Esophagus squamous epithelium (tissue), 5 donors: ENCODE measurements around the gene VCAN. TPM values are rescaled to one million over a fixed set of nuclear protein-coding genes. Genes with fewer than 3 reads are reported as not detected.

ENCODE experiments used
- DNase-seq: peaks from one replicate; lab custom pipeline; 2025; lab: John Stamatoyannopoulos, UW
- H3K27ac ChIP-seq, 4 donors: fragments of 200-600 bp; sonication (generic); one replicate each; pipeline ENCODE4 v1.5.1; 2016 to 2019; ENCODE audit warnings: mild to moderate bottlenecking in 1 of 4
- H3K27me3 ChIP-seq, 4 donors: fragments of 200-600 bp; sonication (generic); 1 replicate in 3 of 4; 2 replicates in 1 of 4; pipeline versions ENCODE4 v1.5.1 to v1.6.0; 2017 to 2021; ENCODE audit warnings: antibody characterized with exemption in 1 of 4
- H3K36me3 ChIP-seq, 3 donors: fragments of 200-600 bp; sonication (generic); one replicate each; pipeline ENCODE4 v1.5.1; 2016 to 2019
- H3K4me1 ChIP-seq, 3 donors: fragments of 200-600 bp; sonication (generic); one replicate each; pipeline ENCODE4 v1.5.1; 2017 to 2019
- H3K4me3 ChIP-seq, 4 donors: fragments of 200-600 bp; sonication (generic); 1 replicate in 3 of 4; 2 replicates in 1 of 4; pipeline ENCODE4 v1.5.1; 2016 to 2019; ENCODE audit warnings: mild to moderate bottlenecking in 2 of 4, moderate library complexity in 1 of 4
- H3K9me3 ChIP-seq, 3 donors: fragments of 200-600 bp; sonication (generic); one replicate each; pipeline ENCODE4 v1.5.1; 2016 to 2019
- POLR2A ChIP-seq, 4 donors: fragments of 450-650 bp; IDR thresholded peaks; one replicate each; pipeline ENCODE4 v1.6.1; 2017; ENCODE audit warnings: antibody characterized with exemption in 4 of 4, mild to moderate bottlenecking in 4 of 4, moderate library complexity in 3 of 4
- WGBS, 2 donors: methylation state at CpG; one replicate each; pipeline ENCODE4 v1.1.5; 2018; 5-methylcytosine and 5-hydroxymethylcytosine counted together
- intact Hi-C: fragments of 100-400 bp; cut with DNase I; formaldehyde crosslinking; loops from one replicate; pipeline ENCODE4 v1.15.0; 2022
- total RNA-seq, 4 donors: library from RNA; depleted of rRNA; stranded (reverse); fragments of >200 nt; gene quantifications; one replicate each; pipeline ENCODE4 v1.1.0, GENCODE V29; 2016
- TF ChIP-seq, protein P1 (sequence below), 6 experiments: fragments of 450-650 bp in 4 of 6; fragments of 200-600 bp in 2 of 6; sonication (generic) in 2 of 6; IDR thresholded peaks; one replicate each; pipeline ENCODE4 v1.5.1; 2016 to 2019; ENCODE audit warnings: antibody characterized with exemption in 6 of 6, mild to moderate bottlenecking in 4 of 6, moderate library complexity in 4 of 6
- donor health status: DM: yes; HTN: yes; CAD: no.

The VCAN gene
- total RNA-seq, 4 donors from 2014 or later = 0.30 to 36.1 (median 7.2) TPM

DNA sequence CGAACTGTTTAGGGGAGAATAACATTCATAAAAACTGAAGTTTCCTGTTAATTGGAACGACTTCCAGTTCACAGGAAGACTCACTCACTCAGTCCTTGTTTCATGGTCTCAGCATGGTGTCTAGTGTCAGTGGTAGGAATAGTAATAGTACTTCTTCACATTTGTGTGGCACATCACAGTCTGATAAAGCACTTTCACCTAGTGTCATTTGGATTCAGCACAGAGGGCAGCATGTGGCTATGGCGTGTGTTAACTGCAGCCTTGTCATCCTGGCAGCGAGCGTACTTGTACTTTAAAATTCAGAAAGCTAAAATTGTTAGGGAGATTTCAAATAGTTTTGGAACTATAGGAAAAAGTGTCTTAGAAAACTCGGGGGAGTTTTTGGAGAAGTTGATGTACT is 72.4 kb downstream of the VCAN start:
- intact Hi-C loops = no loop called here

DNA sequence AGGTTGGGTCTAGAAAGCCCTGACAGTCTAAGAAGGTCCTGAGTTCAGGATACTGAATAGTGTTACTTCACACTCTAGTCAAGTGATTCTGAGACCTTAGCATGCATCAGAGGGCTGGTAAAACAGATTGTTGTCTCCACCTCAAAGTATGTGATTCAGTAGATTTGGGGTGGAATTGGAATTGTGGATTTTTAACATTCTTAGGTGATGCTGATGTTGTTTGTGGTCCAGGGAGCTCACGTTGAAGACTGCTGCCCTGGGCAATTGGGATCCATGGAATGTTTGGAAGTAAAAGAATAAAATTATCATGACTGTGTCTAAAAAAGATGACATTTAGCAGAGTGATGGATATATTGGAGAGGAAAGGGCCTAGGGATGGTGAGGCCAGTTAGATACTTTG is 75.6 kb downstream of the VCAN start:
- DNase-seq = no peak
- intact Hi-C loops = no loop called here
- Histone ChIP-seq H3K4me1 (no peaks in the 10 kb centered on the region), H3K9me3 (no peaks in the 10 kb centered on the region), H3K27ac (no peak overlapping the region), H3K36me3 (no peaks in the 10 kb centered on the region), H3K27me3 (no peaks in the 10 kb centered on the region), H3K4me3 (no peak overlapping the region)
- TF ChIP-seq POLR2A (IDR thresholded peaks at IDR 0.05) = no peak
- TF ChIP-seq, protein P1, sequence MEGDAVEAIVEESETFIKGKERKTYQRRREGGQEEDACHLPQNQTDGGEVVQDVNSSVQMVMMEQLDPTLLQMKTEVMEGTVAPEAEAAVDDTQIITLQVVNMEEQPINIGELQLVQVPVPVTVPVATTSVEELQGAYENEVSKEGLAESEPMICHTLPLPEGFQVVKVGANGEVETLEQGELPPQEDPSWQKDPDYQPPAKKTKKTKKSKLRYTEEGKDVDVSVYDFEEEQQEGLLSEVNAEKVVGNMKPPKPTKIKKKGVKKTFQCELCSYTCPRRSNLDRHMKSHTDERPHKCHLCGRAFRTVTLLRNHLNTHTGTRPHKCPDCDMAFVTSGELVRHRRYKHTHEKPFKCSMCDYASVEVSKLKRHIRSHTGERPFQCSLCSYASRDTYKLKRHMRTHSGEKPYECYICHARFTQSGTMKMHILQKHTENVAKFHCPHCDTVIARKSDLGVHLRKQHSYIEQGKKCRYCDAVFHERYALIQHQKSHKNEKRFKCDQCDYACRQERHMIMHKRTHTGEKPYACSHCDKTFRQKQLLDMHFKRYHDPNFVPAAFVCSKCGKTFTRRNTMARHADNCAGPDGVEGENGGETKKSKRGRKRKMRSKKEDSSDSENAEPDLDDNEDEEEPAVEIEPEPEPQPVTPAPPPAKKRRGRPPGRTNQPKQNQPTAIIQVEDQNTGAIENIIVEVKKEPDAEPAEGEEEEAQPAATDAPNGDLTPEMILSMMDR (IDR thresholded peaks at IDR 0.05) = no peak
- 58 to 79% methylated on average over 1 of the region's 1 CpG for WGBS, 2 donors

More for the DNA sequence above, 72.4 kb downstream of the VCAN start:
- H3K27ac ChIP-seq = no peak overlapping the region
- no peaks in the 10 kb centered on the region for H3K4me1 ChIP-seq
- WGBS, 2 donors = 60 to 65% methylated on average over 6 of the region's 6 CpGs
- DNase-seq = no peak
- no peaks in the 10 kb centered on the region for H3K9me3 ChIP-seq
- H3K36me3 ChIP-seq = no peaks in the 10 kb centered on the region
- no peak overlapping the region for H3K4me3 ChIP-seq
- TF ChIP-seq, protein P1 (IDR thresholded peaks at IDR 0.05) = no peak
- TF ChIP-seq POLR2A (IDR thresholded peaks at IDR 0.05) = no peak
- no peaks in the 10 kb centered on the region for H3K27me3 ChIP-seq

DNA sequence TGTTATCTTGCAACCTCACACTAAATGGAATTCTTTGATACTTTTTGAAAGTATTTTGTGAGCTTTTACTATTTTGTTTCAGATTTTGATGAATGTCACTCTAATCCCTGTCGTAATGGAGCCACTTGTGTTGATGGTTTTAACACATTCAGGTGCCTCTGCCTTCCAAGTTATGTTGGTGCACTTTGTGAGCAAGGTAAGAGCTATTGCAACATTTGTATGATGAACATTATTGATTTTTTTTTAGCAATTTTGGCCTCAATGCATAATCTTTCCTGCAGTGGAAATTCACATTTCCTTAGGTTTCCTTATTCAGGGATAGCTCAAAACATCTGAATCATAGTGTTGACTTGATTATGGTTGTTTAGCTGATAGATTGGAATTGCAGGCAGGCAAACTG is 76.3 kb downstream of the VCAN start:
- no peak overlapping the region for H3K4me3 ChIP-seq
- H3K27me3 ChIP-seq = no peaks in the 10 kb centered on the region
- intact Hi-C loops = no loop called here
- H3K27ac ChIP-seq = no peak overlapping the region
- no peak for DNase-seq
- WGBS, 2 donors = 62 to 80% methylated on average over 1 of the region's 1 CpG
- no peaks in the 10 kb centered on the region for H3K4me1 ChIP-seq
- H3K36me3 ChIP-seq = no peaks in the 10 kb centered on the region
- TF ChIP-seq, protein P1 (IDR thresholded peaks at IDR 0.05) = no peak
- TF ChIP-seq POLR2A (IDR thresholded peaks at IDR 0.05) = no peak
- H3K9me3 ChIP-seq = no peaks in the 10 kb centered on the region

DNA sequence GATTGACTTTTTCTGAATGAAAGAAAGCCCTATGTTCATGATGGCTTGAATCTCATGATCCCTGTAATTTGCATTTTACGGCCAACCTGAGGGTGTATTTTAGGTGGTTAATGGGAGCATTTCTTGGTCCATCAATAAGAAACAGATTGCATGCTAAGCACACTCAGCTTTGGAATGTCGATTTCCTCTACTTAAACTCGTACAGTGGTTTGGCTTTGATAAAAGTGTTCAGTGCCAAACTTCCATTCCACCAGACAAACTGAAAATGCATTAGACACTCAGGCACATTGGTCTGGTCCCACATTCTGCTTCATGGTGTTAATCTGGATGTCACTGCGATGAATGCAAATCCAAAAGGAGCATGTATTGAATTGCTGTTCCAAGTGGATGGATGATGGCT is 77.0 kb downstream of the VCAN start:
- H3K9me3 ChIP-seq = no peaks in the 10 kb centered on the region
- WGBS, 2 donors = 47 to 67% methylated on average over 4 of the region's 4 CpGs
- intact Hi-C loops = no loop called here
- no peaks in the 10 kb centered on the region for H3K4me1 ChIP-seq
- no peaks in the 10 kb centered on the region for H3K27me3 ChIP-seq
- DNase-seq = no peak
- TF ChIP-seq POLR2A (IDR thresholded peaks at IDR 0.05) = no peak
- TF ChIP-seq, protein P1 (IDR thresholded peaks at IDR 0.05) = no peak
- H3K4me3 ChIP-seq = no peak overlapping the region
- no peak overlapping the region for H3K27ac ChIP-seq
- no peaks in the 10 kb centered on the region for H3K36me3 ChIP-seq

DNA sequence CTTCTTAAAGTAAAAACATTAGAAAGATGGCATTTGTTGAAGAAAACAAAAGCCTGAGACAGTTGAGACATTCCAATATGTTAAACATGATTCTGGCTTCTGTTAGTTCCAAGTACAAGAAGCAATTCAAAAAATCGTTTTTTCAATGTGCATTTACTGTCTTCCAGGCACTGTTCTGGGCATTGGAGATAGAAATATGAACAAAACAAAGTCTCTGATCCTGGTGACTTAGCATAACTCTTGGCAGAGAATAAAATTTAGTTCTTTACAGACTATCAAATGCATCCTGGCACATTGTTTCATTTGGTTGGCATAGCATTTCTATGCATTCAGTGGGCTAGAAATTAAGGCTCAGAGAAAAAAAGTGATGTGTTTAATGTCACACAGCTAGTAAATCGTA is 77.5 kb downstream of the VCAN start:
- no peaks in the 10 kb centered on the region for H3K9me3 ChIP-seq
- no peak for DNase-seq
- H3K27me3 ChIP-seq = no peaks in the 10 kb centered on the region
- H3K36me3 ChIP-seq = no peaks in the 10 kb centered on the region
- H3K4me3 ChIP-seq = no peak overlapping the region
- H3K27ac ChIP-seq = no peak overlapping the region
- 31 to 33% methylated on average over 2 of the region's 2 CpGs for WGBS, 2 donors
- H3K4me1 ChIP-seq = no peaks in the 10 kb centered on the region
- intact Hi-C loops = no loop called here
- TF ChIP-seq, protein P1 (IDR thresholded peaks at IDR 0.05) = no peak
- TF ChIP-seq POLR2A (IDR thresholded peaks at IDR 0.05) = no peak
